DMS114 treated with DMSO at 0.1 percent for 48 hours (cell line): Measurements from ENCODE around the gene CBARP.
"Not testable (repeated sequence)": the region's sequence is repeated elsewhere in the genome, so short reads cannot be mapped to it uniquely, and the experiment has no call there.

Source experiments
- DNase-seq: peaks from one replicate; lab custom pipeline; 2025; ENCODE audit not compliant: unreplicated experiment; lab: John Stamatoyannopoulos, UW

The CBARP gene

GRCh38 chr19:1252821-1253513, 15.2 kb upstream of the CBARP start:
- no peak for DNase-seq

GRCh38 chr19:1252221-1252820, 14.5 kb upstream of the CBARP start:
- no peak for DNase-seq

GRCh38 chr19:1251330-1252220, 13.8 kb upstream of the CBARP start:
- no peak for DNase-seq

GRCh38 chr19:1250437-1251260, 12.8 kb upstream of the CBARP start:
- no peak for DNase-seq

GRCh38 chr19:1249990-1250436, 12.2 kb upstream of the CBARP start:
- no peak for DNase-seq

GRCh38 chr19:1249298-1249989, 11.6 kb upstream of the CBARP start:
- peak; percentile 61 for DNase-seq

- no peak for DNase-seq
Measured at GRCh38 chr19:1248786-1249297, 11.0 kb upstream of the CBARP start.

GRCh38 chr19:1248139-1248785, 10.5 kb upstream of the CBARP start, which contains the start of gene MIDN:
Gene MIDN (plus strand): TSS chr19:1248583. CDS start chr19:1250297, 1,714 bp downstream.
- DNase-seq: no peak

- no peak for DNase-seq
Measured at GRCh38 chr19:1247748-1248138, 9.9 kb upstream of the CBARP start.

GRCh38 chr19:1246265-1247087, 8.7 kb upstream of the CBARP start:
- not testable (repeated sequence) for DNase-seq

- DNase-seq: no peak
Measured at GRCh38 chr19:1245494-1246264, 7.9 kb upstream of the CBARP start.

GRCh38 chr19:1244693-1245451, 7.1 kb upstream of the CBARP start:
- DNase-seq: no peak

- DNase-seq: no peak
Measured at GRCh38 chr19:1243768-1244692, 6.2 kb upstream of the CBARP start.

- DNase-seq: peak; percentile 75
Measured at GRCh38 chr19:1241417-1242095, 3.8 kb upstream of the CBARP start, which contains the start of gene ATP5F1D. Gene ATP5F1D (plus strand): TSS chr19:1241751. CDS start chr19:1241851, 100 bp downstream.

- DNase-seq: no peak
Measured at GRCh38 chr19:1240925-1241324, 3.1 kb upstream of the CBARP start.
